Measurements from ENCODE around the gene DHRS7C. TPM values are rescaled to one million over a fixed set of nuclear protein-coding genes. Genes with fewer than 3 reads are reported as not detected.

Gene DHRS7C
- total RNA-seq, 1 donor, result not detected

- no peak overlapping the region for H3K4me3 ChIP-seq (ENCODE audit: low read depth, low read length)
- no peak for TF ChIP-seq CTCF (IDR thresholded peaks at IDR 0.05; ENCODE audit: insufficient read depth, low read length)
- no peak for DNase-seq (ENCODE audit: low read depth)
Observed at GRCh38 chr17:9828296-9829295, 37.2 kb upstream of the DHRS7C start.

GRCh38 chr17:9825641-9826150, 34.3 kb upstream of the DHRS7C start, which contains the start of gene GLP2R:
GLP2R (plus strand) TSS chr17:9825924; CDS start chr17:9826064, 140 bp downstream.
- no peak for DNase-seq (ENCODE audit: low read depth)
- no peak for TF ChIP-seq CTCF (IDR thresholded peaks at IDR 0.05; ENCODE audit: insufficient read depth, low read length)

GRCh38 chr17:9824797-9825338, 33.5 kb upstream of the DHRS7C start:
- no peak for DNase-seq (ENCODE audit: low read depth)
- H3K4me3 ChIP-seq (ENCODE audit: low read depth, low read length), result no peak overlapping the region
- no peak for TF ChIP-seq CTCF (IDR thresholded peaks at IDR 0.05; ENCODE audit: insufficient read depth, low read length)

More at GRCh38 chr17:9825641-9826150, 34.3 kb upstream of the DHRS7C start, which contains the start of gene GLP2R:
- H3K4me3 ChIP-seq (ENCODE audit: low read depth, low read length), result no peak within 1 kb of the TSS

GRCh38 chr17:9824094-9824493, 32.7 kb upstream of the DHRS7C start:
- H3K4me3 ChIP-seq (ENCODE audit: low read depth, low read length), result no peak overlapping the region
- DNase-seq (ENCODE audit: low read depth), result no peak
- TF ChIP-seq CTCF (IDR thresholded peaks at IDR 0.05; ENCODE audit: insufficient read depth, low read length), result no peak

- TF ChIP-seq CTCF (IDR thresholded peaks at IDR 0.05; ENCODE audit: insufficient read depth, low read length), result no peak
- no peak for DNase-seq (ENCODE audit: low read depth)
- H3K4me3 ChIP-seq (ENCODE audit: low read depth, low read length), result no peak within 1 kb of the TSS
Observed at GRCh38 chr17:9821921-9822320, 30.5 kb upstream of the DHRS7C start, which contains the start of gene GSG1L2. GSG1L2 (minus strand) TSS chr17:9822079; CDS start chr17:9822071, 8 bp downstream.

GRCh38 chr17:9820448-9820847, 29.1 kb upstream of the DHRS7C start:
- no peak for TF ChIP-seq CTCF (IDR thresholded peaks at IDR 0.05; ENCODE audit: insufficient read depth, low read length)

More at GRCh38 chr17:9820448-9820847, 29.1 kb upstream of the DHRS7C start:
- no peak for DNase-seq (ENCODE audit: low read depth)
- no peak overlapping the region for H3K4me3 ChIP-seq (ENCODE audit: low read depth, low read length)
